GM18861 (cell line): ENCODE data around the gene ZNF787.
A peak's percentile ranks its signal among the peaks of the same experiment; 100 is the strongest.

Experiments
- ATAC-seq: cut with Tn5 transposase; IDR thresholded peaks from one replicate; pipeline ENCODE4 v1.9.1; 2021; ENCODE audit not compliant: unreplicated experiment

ZNF787 gene

GRCh38 chr19:56123266-56123891 is 2.3 kb upstream of the ZNF787 start:
- no peak for ATAC-seq

- ATAC-seq: no peak
Observed at GRCh38 chr19:56120371-56121179, 520 bp downstream of the ZNF787 start.

- no peak for ATAC-seq
Observed at GRCh38 chr19:56120002-56120370, 1.1 kb downstream of the ZNF787 start.

DNA sequence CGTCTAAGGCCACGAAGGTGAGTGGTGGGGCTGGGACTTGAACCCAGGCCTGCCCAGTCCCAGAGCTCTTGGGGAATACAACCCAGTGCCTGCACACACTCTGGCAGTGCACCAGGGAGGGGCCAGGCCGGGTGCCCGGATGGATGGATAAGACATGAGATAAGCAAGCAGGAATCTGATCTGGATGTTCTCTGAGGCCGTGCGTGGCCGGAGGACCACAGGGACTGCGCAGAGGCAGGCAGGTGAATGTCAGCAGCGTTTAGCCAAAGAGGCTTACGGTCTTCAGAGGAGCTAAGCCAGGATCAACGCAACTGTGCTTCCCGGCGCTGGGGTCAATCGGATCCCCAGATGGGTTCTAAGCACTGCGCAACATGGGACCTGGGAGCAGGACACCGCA is 1.5 kb downstream of the ZNF787 start:
- no peak for ATAC-seq

- ATAC-seq: no peak
Observed at GRCh38 chr19:56118666-56119581, 2.2 kb downstream of the ZNF787 start.

DNA sequence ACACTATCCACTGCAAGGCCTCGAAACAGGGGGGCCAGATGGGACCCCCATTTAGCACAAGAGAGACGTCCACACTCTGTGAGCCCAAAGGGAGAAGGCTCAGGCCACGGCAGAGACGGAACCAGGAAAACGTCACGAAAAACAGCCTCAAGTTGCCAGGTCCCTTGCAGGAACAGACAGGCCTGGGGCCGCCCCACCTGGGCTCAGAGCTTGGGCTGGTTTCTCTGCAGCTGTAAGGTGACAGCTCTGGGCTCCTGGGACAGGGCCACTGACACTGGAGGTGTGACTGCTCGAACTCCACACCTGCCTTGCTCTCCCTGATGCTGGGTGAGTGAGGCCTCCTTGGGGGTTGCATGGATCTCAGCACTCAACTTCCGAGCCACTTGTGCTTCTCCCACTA is 3.2 kb downstream of the ZNF787 start:
- no peak for ATAC-seq

GRCh38 chr19:56117376-56117884 is 3.7 kb downstream of the ZNF787 start:
- ATAC-seq: no peak

- no peak for ATAC-seq
Observed at GRCh38 chr19:56116606-56117005, 4.5 kb downstream of the ZNF787 start.

GRCh38 chr19:56115490-56115889 is 5.6 kb downstream of the ZNF787 start:
- ATAC-seq: no peak

- ATAC-seq: no peak
Observed at GRCh38 chr19:56114778-56115110, 6.4 kb downstream of the ZNF787 start.

- no peak for ATAC-seq
Observed at GRCh38 chr19:56114051-56114777, 6.9 kb downstream of the ZNF787 start.

DNA sequence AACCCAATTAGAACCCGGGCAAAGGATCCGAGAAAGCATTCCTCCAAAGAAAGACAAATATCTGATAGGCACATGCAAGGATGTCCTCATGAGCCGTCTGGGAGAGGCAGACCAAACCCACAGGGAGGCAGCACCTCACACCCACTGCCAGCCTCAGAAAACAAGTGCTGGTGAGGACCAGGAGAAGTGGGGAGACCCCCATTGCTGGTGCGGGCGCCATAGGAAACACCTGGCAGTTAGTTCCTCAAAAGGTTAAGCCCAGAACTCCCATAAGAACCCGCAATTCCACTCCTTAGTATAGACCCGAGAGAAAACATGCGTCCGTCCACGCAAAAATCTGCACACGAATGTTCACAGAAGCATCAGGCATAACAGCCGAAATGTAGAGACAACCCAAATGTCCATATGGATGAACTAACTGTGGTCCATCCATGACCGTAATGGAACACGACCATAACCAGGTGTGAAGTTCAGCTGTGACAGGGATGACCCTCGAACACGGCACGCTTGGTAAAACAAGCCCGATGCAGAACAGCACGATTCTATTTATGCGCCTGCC is 7.9 kb downstream of the ZNF787 start:
- no peak for ATAC-seq

DNA sequence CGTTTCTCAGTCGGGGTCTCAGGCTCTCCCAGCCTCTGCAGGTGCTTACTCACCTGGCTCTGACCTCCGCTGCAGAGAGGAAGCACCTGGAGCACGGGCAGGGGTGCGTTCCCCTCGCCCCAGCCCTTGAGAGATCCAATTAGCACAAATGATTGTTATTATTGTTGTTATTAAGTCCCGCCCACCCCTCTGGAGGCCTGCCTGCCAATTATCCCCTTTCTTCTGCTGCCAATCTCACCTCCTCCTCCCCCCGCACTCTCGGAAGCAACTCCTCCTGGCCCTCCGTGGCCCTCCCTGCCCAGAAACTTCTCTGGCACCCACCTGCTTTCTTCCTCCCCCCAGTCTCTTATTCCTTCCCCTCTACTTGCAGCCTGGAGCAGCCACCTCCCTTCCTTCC is 8.8 kb downstream of the ZNF787 start:
- no peak for ATAC-seq

DNA sequence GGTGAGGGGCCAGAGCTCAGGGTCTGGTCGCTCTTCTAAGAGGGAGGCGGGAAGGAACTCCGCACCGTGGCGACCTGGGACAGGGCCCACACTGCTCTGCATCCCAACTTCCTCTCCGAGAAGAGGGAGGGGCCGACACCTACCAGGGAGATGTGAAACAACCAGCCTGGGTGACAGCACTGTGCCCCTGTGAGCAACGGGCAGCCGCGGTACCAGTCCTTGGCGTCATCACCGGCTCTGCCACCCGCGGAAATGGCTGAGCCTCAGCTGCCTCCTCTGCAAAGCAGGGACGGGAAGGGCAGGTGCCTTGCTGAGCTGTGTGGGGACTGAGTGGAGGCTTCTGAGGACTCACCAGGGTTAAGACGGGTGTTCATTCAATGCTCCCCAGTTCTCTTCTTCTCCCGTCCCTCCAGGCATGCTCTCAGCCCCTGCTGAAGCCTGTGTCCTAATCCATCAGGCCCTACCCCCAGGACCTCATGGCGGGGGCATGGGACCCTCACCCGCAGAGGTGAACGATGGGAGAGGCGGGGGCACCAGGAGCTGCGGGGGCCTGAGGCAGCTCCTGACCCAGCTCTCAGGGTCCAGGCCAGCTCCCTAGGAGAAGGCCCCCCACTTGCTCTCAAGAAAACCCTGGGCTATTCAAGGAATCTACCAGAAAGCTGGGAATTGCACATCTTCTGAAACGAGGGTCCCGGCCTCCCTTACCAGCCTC is 9.3 kb downstream of the ZNF787 start:
- peak; percentile 73 for ATAC-seq

- no peak for ATAC-seq
Observed at GRCh38 chr19:56110515-56111448, 10.3 kb downstream of the ZNF787 start.

DNA sequence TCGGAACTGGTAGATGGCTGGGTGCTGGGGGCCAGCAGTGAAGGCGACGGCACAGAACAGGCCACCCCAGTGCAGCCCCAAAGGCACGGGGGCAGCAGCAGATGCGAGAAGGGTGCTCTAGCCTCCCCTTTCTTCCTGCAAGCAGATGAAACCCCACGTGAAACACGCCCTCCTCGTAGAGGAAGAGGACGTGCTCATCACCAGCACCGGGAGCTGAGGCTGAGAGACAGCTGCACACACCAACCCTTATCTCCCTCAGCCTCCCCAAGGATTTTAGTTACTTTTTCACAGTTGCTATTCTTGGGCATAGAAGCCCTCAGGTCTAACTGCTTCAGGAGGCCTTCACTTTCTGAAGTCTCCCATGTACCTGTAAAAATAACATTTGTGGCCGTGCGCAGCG is 11.9 kb downstream of the ZNF787 start:
- ATAC-seq: no peak

- ATAC-seq: no peak
Observed at GRCh38 chr19:56108447-56109195, 12.5 kb downstream of the ZNF787 start.
